Mesenchymal stem cell (in vitro differentiated cells and primary cell): ENCODE measurements around the gene PAPPA.
A peak's percentile ranks its signal among the peaks of the same experiment; 100 is the strongest.

Source experiments
- DNase-seq: peaks from one replicate; pipeline ENCODE4 v3.0.0-alpha.2; 2013
- H2AFZ ChIP-seq: one replicate; pipeline ENCODE4 v1.6.1; 2013; ENCODE audit warnings: low read depth, mild to moderate bottlenecking, control low read depth, inconsistent platforms, low read length, moderate library complexity
- H2AK5ac ChIP-seq: 2 replicates; pipeline ENCODE4 v1.6.1; 2013; ENCODE audit warnings: low read length, moderate library complexity, mild to moderate bottlenecking, inconsistent platforms; ENCODE audit not compliant: severe bottlenecking
- H2BK120ac ChIP-seq: one replicate; pipeline ENCODE4 v1.6.1; 2013; ENCODE audit warnings: low read depth, mild to moderate bottlenecking, inconsistent platforms, low read length, moderate library complexity
- H2BK12ac ChIP-seq, 2 experiments: one replicate each; pipeline ENCODE4 v1.6.1; 2013; ENCODE audit warnings: inconsistent platforms in 2 of 2, low read length in 2 of 2, mild to moderate bottlenecking in 2 of 2, moderate library complexity in 2 of 2, control low read depth in 1 of 2
- H2BK15ac ChIP-seq: one replicate; pipeline ENCODE4 v1.6.1; 2013; ENCODE audit warnings: mild to moderate bottlenecking, low read depth, inconsistent platforms; ENCODE audit not compliant: poor library complexity, severe bottlenecking
- H2BK5ac ChIP-seq: 2 replicates; pipeline ENCODE4 v1.6.1; 2013; ENCODE audit warnings: low read depth, mild to moderate bottlenecking, low read length, control low read depth, inconsistent platforms; ENCODE audit not compliant: poor library complexity, severe bottlenecking
- H3K14ac ChIP-seq, 2 experiments: one replicate each; pipeline ENCODE4 v1.6.1; 2013; ENCODE audit warnings: inconsistent platforms in 2 of 2, low read length in 2 of 2, control low read depth in 1 of 2, mild to moderate bottlenecking in 1 of 2, moderate library complexity in 1 of 2
- H3K18ac ChIP-seq, 2 experiments: one replicate each; pipeline ENCODE4 v1.6.1; 2013; ENCODE audit warnings: inconsistent platforms in 2 of 2, low read length in 2 of 2, control low read depth in 1 of 2, low read depth in 1 of 2, mild to moderate bottlenecking in 1 of 2
- H3K23ac ChIP-seq, 2 experiments: one replicate each; pipeline ENCODE4 v1.6.1; 2013; ENCODE audit warnings: inconsistent platforms in 2 of 2, low read length in 2 of 2, mild to moderate bottlenecking in 2 of 2, moderate library complexity in 2 of 2, control low read depth in 1 of 2
- H3K27ac ChIP-seq: 2 replicates; pipeline ENCODE4 v1.5.1; 2013; ENCODE audit warnings: mild to moderate bottlenecking, moderate library complexity, low read length, control low read depth, inconsistent platforms; ENCODE audit not compliant: poor library complexity, severe bottlenecking
- H3K27me3 ChIP-seq, 2 experiments: 2 replicates each; pipeline versions ENCODE4 v1.6.1 to v1.7.0; 2013; ENCODE audit warnings: low read length in 2 of 2, mild to moderate bottlenecking in 2 of 2, moderate library complexity in 2 of 2, control low read depth in 1 of 2, inconsistent platforms in 1 of 2; ENCODE audit not compliant: control insufficient read depth in 1 of 2, insufficient read depth in 1 of 2
- H3K36me3 ChIP-seq, 2 experiments: 2 replicates each; pipeline versions ENCODE4 v1.6.1 to v1.7.0; 2013; ENCODE audit warnings: low read length in 2 of 2, control low read depth in 1 of 2, inconsistent platforms in 1 of 2, low read depth in 1 of 2, mild to moderate bottlenecking in 1 of 2; ENCODE audit not compliant: insufficient read depth in 2 of 2, control insufficient read depth in 1 of 2
- H3K4ac ChIP-seq, 2 experiments: one replicate each; pipeline ENCODE4 v1.6.1; 2013; ENCODE audit warnings: inconsistent platforms in 2 of 2, low read length in 2 of 2, mild to moderate bottlenecking in 2 of 2, moderate library complexity in 2 of 2, control low read depth in 1 of 2, low read depth in 1 of 2
- H3K4me1 ChIP-seq: 2 replicates; pipeline ENCODE4 v1.6.1; 2013; ENCODE audit warnings: low read depth, low read length, control low read depth; ENCODE audit not compliant: control insufficient read depth, insufficient read depth
- H3K4me2 ChIP-seq: 2 replicates; pipeline ENCODE4 v1.6.1; 2013; ENCODE audit warnings: low read length, mild to moderate bottlenecking, inconsistent platforms; ENCODE audit not compliant: poor library complexity, severe bottlenecking
- H3K4me3 ChIP-seq, 2 experiments: 2 replicates each; pipeline versions ENCODE4 v1.5.1 to v1.7.0; 2013; ENCODE audit warnings: low read length in 2 of 2, mild to moderate bottlenecking in 2 of 2, control low read depth in 1 of 2, low read depth in 1 of 2; ENCODE audit not compliant: insufficient read depth in 1 of 2
- H3K79me1 ChIP-seq: replicated peaks from 2 replicates; pipeline ENCODE4 v1.6.1; 2013; ENCODE audit warnings: mild to moderate bottlenecking, control low read depth, low read length, inconsistent platforms; ENCODE audit not compliant: poor library complexity, severe bottlenecking
- H3K9ac ChIP-seq: 2 replicates; pipeline ENCODE4 v1.7.0; 2013; ENCODE audit warnings: mild to moderate bottlenecking, low read length, moderate library complexity
- H3K9me3 ChIP-seq: 2 replicates; pipeline ENCODE4 v1.7.0; 2013; ENCODE audit warnings: mild to moderate bottlenecking, low read length; ENCODE audit not compliant: control insufficient read depth
- H4K8ac ChIP-seq: one replicate; pipeline ENCODE4 v1.6.1; 2013; ENCODE audit warnings: inconsistent platforms, mild to moderate bottlenecking, low read length, moderate library complexity
- H4K91ac ChIP-seq: one replicate; pipeline ENCODE4 v1.6.1; 2013; ENCODE audit warnings: mild to moderate bottlenecking, low read length, inconsistent platforms
- WGBS: methylation state at CpG from one replicate; pipeline ENCODE4 v1.1.7; 2013; ENCODE audit warnings: mixed read lengths; 5-methylcytosine and 5-hydroxymethylcytosine counted together

Gene PAPPA

GRCh38 chr9:116379821-116380220 lies 226.2 kb downstream of the PAPPA start:
- no peak overlapping the region for H2BK12ac ChIP-seq
- WGBS: 54% methylated on average over 2 of the region's 2 CpGs
- no peak overlapping the region for H2BK120ac ChIP-seq
- H2BK15ac ChIP-seq: no peak overlapping the region
- DNase-seq: no peak
- H3K14ac ChIP-seq: no peak overlapping the region
- H4K91ac ChIP-seq: no peak overlapping the region
- no peak overlapping the region for H3K4ac ChIP-seq
- no peaks in the 10 kb centered on the region for H3K27me3 ChIP-seq
- no peak overlapping the region for H3K27ac ChIP-seq
- H3K4me3 ChIP-seq: no peak overlapping the region
- H3K79me1 ChIP-seq: no peaks in the 10 kb centered on the region
- no peak overlapping the region for H2BK5ac ChIP-seq
- no peak overlapping the region for H3K4me2 ChIP-seq
- no peak overlapping the region for H2AK5ac ChIP-seq
- H3K9me3 ChIP-seq: no peaks in the 10 kb centered on the region
- no peak overlapping the region for H4K8ac ChIP-seq
- no peak overlapping the region for H3K23ac ChIP-seq
- H3K9ac ChIP-seq: no peak overlapping the region
- no peak overlapping the region for H3K18ac ChIP-seq
- peaks cover 15% of the 10 kb centered on the region for H3K4me1 ChIP-seq
- peaks cover 9 to 88% of the 10 kb centered on the region in 2 experiments for H3K36me3 ChIP-seq
- no peak overlapping the region for H2AFZ ChIP-seq

GRCh38 chr9:116380496-116380995 lies 227.0 kb downstream of the PAPPA start:
- Histone ChIP-seq H3K23ac (no peak overlapping the region), H3K18ac (peak overlapping the region in 1 of 2 experiments; percentile 10), H4K8ac (no peak overlapping the region)

DNA sequence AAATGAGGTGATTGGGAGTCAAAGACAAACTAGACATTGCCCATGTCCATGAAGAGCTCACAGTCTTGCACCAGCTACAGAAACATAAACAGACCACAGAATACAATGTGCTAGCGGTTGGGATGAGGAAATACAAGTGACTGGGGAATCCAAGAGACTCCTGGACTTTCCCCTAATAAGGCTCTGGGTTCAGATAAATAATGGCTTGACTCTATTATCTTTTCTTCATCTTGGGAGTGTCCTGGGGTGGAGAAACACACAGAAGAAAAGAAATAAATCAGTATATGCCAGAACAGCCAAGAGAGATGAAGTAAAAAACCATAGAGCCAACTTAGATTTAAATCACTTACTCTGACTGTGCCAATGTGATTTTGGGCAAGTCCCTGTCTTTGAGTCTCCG lies 227.8 kb downstream of the PAPPA start:
- Histone ChIP-seq H3K36me3 (peaks cover 9 to 90% of the 10 kb centered on the region in 2 experiments), H3K14ac (no peak overlapping the region), H3K4me1 (peaks cover 15% of the 10 kb centered on the region), H3K27me3 (no peaks in the 10 kb centered on the region), H3K27ac (no peak overlapping the region), H4K91ac (no peak overlapping the region), H4K8ac (no peak overlapping the region), H3K18ac (peak overlapping the region in 1 of 2 experiments; percentile 64), H3K9ac (no peak overlapping the region), H2BK12ac (no peak overlapping the region), H2BK120ac (no peak overlapping the region), H3K79me1 (no peaks in the 10 kb centered on the region), H3K23ac (no peak overlapping the region), H2BK5ac (no peak overlapping the region), H3K9me3 (no peaks in the 10 kb centered on the region), H3K4me2 (no peak overlapping the region), H2AFZ (no peak overlapping the region), H3K4ac (no peak overlapping the region), H2AK5ac (peak overlapping the region; percentile 2), H3K4me3 (no peak overlapping the region), H2BK15ac (no peak overlapping the region)
- WGBS: 100% methylated on average over 1 of the region's 2 CpGs
- DNase-seq: peak; percentile 88

More at GRCh38 chr9:116380496-116380995, 227.0 kb downstream of the PAPPA start:
- Histone ChIP-seq H2BK120ac (no peak overlapping the region), H3K4me3 (no peak overlapping the region), H3K4ac (no peak overlapping the region), H2BK12ac (no peak overlapping the region), H2BK15ac (no peak overlapping the region), H2AK5ac (no peak overlapping the region), H3K79me1 (no peaks in the 10 kb centered on the region), H3K4me2 (no peak overlapping the region), H3K9me3 (no peaks in the 10 kb centered on the region), H2BK5ac (no peak overlapping the region), H2AFZ (no peak overlapping the region), H3K9ac (no peak overlapping the region), H3K14ac (no peak overlapping the region), H3K4me1 (peaks cover 15% of the 10 kb centered on the region), H3K27me3 (no peaks in the 10 kb centered on the region), H3K27ac (no peak overlapping the region), H4K91ac (no peak overlapping the region), H3K36me3 (peaks cover 9 to 86% of the 10 kb centered on the region in 2 experiments)
- DNase-seq: peak; percentile 59

DNA sequence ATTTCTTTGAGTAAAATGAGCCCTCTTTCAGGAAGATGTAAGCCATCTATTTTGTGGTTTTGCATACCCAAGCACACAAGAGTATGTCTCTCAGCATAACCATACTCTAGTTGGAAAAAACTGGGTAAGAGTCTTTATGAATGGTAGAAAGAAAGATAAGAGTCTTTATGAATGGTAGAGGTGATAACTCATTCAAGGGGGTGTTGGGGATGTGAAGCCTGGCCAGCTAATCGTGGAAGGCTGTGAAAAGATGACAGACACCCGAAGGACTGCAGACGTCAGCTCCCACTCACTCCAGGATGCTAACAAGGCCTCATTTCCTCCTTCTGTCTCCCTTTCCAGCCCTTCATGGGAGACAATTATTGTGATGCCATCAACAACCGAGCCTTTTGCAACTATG lies 228.5 kb downstream of the PAPPA start:
- H2BK120ac ChIP-seq: no peak overlapping the region
- H3K4me1 ChIP-seq: peaks cover 10% of the 10 kb centered on the region
- H3K23ac ChIP-seq: no peak overlapping the region
- H4K8ac ChIP-seq: no peak overlapping the region
- H3K27ac ChIP-seq: no peak overlapping the region
- H2AK5ac ChIP-seq: no peak overlapping the region
- no peak overlapping the region for H3K4me3 ChIP-seq
- no peak overlapping the region for H2BK15ac ChIP-seq
- no peak overlapping the region for H3K9ac ChIP-seq
- H3K9me3 ChIP-seq: no peaks in the 10 kb centered on the region
- no peak overlapping the region for H3K4ac ChIP-seq
- H3K79me1 ChIP-seq: no peaks in the 10 kb centered on the region
- no peak overlapping the region for H4K91ac ChIP-seq
- H3K4me2 ChIP-seq: no peak overlapping the region
- DNase-seq: no peak
- H3K36me3 ChIP-seq: peaks cover 13 to 90% of the 10 kb centered on the region in 2 experiments
- H3K18ac ChIP-seq: peak overlapping the region in 1 of 2 experiments; percentile 16
- H2BK12ac ChIP-seq: peak overlapping the region in 1 of 2 experiments; percentile 17
- no peak overlapping the region for H2BK5ac ChIP-seq
- no peaks in the 10 kb centered on the region for H3K27me3 ChIP-seq
- WGBS: 84% methylated on average over 4 of the region's 4 CpGs
- H2AFZ ChIP-seq: no peak overlapping the region
- H3K14ac ChIP-seq: peak overlapping the region in 1 of 2 experiments; percentile 62
